SKM-1 (cell line): ENCODE results near the gene ATP4B.

Experiments
- DNase-seq: peaks from one replicate; lab custom pipeline; 2025; ENCODE audit not compliant: unreplicated experiment; lab: John Stamatoyannopoulos, UW

Gene ATP4B

DNA sequence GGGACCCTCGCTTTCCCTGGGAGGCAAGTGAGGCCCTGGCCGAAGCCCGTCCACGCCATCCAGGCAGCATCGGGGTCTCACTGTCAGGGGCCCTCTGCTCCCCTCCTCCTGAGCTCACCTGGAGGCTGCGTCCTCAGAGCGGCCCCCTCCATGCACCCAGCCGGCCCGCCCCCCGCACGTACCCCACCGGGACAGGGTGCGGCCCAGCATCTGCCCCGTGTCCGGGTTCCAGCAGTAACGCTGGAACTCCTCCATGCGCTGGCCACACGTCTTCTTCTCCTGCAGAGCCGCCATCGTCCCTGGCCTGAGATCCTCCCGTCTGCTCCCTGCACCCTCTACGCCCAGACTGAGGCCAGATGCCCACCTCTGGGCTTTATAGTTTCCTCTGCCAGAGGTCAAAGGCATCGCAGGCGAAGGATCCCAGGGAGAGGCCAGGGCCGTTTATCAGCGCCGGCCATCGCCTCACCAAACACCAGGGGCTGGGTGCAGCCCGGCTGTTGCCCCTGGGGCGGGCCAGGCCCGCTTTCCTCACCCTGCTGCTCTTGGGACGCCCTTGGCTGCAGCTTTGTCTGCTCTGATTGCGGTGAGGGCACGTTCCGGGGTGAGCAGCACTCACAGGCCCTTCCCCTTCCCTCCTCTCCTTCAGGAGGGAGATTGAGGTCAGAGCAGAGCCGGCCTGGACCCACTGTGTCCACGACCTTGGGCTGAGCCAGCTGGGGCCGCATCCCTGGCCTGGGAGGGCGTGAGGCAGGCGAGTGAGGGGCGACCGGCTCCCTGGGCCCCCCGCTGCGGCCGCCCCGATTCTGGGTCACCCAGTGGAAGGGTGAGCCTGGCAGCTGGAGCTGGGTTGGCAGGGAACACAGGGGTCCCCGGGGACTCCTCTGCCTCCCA lies at the start of gene ATP4B:
ATP4B (minus strand) TSS at position 348 of the 891 bp plus-strand sequence; CDS start at position 294, 54 bp downstream.
- no peak for DNase-seq

DNA sequence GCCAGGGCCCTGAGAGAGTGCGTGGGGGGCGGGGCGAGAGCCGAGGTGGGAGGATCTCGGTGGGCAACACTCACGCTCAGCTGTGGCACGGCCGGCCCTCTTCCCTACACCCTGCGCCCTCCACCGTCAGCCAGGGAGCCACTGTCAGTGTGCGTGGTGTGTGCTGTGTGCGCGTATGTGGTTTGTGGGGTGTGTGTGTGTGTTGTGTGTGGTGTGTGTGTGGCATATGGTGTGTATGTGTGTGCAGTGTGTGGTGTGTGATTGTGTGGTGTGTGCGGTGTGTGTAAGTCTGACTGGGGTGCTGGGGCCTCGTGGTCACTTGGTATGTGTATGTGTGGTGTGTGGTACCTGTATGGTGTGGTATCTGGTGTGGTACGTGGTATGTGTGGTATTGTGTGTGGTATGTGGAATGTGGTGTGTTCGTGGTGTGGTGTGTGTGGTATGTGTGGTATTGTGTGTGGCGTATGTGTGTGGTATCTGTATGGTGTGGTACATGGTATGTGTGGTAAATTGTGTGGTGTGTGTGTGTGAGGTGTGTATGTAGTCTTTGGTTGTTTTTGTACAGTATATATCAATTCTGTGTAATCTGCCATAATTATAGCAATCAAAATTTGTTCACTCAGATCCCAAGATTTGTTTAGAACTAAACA lies 14.1 kb upstream of the ATP4B start:
- DNase-seq: no peak

DNA sequence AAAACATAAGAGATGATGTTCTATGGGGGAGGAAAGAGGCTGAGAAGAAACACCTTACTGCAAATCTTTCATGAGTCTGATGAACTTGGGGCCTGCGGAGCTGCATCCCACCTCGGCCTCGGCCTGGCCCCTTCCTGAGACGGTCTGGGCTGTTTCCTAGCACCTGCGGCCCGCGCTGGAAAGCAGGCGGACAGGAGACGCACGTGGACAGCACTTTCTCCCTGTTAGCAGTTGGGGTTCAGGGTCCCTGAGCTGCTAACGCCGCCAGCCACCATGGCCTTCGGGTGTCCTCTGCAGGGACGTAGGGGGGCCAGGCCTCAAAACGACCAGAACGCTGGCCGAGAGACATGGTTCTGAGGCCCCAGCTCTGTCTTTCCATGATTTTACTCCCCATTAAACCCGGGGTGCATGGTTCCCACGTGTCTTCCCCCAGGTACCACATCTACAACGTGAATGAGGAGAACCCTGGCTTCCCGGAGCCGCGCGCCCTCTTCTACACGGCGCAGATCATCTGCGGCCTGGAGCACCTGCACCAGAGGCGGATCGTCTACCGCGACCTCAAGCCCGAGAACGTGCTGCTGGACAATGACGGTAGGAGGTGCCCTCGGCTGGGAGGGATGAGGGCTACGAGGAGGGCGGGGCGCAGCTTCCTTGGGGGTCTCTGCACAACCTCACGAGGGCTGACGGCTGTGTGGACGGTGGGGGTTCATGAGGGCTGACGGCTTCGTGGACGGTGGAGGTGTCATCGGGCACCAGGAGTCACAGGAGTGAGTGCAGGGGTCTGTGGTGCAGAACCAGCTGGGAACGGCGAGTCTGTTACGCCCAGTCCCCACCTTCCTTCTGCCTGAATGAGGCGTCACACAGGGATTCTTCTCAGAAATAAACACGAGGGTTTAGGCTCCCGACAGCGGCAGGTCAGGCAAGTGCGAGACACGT lies 13.3 kb upstream of the ATP4B start:
- no peak for DNase-seq

DNA sequence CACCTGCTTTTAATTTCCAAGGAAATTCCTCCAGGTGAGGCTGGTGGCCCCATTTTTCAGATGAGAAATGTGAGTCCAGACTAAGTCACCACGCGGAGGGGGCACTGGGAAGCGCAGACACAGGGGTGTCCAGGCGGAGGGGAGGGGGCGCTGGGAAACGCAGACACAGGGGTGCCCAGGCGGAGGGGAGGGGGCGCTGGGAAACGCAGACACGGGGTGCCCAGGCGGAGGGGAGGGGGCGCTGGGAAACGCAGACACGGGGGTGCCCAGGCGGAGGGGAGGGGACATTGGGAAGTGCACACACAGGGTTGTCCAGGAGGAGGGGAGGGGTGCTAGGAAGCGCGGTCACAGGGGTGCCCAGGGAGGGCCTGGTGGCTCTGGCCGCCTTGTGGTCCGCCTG lies 12.5 kb upstream of the ATP4B start:
- DNase-seq: no peak

DNA sequence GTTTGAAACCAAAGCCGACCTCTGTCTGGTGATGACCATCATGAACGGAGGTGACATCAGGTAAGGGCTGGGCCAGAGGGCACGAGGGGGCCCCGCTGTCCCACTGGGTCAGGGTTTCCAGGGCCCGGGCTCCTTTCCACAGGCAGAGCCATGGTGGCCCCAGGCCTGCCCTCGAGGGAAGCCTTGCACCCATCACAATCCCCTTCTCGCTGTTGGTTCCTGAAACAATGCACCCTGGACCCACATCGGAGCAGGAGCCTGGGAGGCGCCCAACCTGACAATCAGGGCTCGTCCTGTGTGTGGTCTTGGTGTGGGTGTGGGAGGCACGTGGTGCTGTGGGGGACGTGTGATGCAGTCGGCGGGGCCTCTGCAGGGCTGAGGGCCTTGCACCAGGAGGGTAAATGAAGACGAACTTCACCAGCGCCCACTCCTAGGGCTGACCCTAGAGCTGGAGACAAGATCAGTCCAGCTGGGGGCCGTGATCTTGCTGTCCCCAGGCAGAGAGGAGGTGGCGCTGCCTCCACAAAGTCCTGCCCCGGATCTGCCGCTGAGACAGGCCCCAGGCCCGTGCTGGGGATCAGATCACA lies 11.8 kb upstream of the ATP4B start:
- no peak for DNase-seq

DNA sequence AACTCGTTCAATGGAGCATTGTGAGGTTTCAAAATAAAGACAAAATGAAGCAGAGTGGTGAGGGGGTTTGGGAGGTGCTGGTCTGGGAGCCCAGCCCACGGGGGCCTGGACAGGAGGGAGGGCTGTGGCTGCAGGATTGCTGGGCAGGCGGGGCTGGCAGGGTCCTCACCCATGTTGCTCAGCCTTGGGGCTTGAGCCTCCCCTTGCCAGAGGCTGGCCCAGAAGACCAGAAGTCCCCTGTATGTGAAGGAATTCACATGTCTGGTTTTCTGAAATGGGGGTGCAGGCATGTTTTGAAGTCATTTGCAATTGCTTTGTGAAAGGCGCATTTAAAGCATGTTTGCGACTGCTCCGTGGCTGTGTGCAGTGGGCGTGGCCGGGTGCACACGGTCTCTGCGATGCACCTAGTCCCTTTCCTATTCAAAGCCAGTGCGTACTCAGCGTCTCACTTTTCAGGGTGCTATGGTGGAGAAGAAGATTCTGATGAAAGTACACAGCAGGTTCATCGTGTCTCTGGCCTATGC lies 11.3 kb upstream of the ATP4B start:
- no peak for DNase-seq

DNA sequence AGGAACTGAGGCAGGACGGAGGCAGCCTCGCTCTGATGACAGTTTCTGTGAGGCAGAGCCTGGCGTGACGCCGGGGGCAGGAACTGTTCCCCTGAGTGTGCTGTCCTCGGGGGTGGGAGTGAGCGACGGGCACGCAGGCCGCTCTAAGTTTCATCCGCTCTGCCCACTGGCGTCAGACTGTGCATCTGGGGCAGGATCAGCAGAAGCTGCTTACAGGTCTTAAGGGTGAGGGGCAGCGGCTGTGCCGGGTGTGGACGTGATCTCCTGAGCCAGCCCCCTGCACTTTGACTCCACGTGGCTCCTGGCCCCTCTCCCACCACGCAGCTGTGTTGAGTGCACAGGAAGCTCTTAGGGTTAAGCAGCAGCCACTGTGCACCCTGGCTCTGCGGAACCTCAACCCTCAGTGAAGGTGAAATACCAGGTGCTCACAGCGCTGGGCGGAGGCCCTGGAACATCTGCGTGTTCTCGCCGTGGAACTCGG lies 10.5 kb upstream of the ATP4B start:
- DNase-seq: no peak

DNA sequence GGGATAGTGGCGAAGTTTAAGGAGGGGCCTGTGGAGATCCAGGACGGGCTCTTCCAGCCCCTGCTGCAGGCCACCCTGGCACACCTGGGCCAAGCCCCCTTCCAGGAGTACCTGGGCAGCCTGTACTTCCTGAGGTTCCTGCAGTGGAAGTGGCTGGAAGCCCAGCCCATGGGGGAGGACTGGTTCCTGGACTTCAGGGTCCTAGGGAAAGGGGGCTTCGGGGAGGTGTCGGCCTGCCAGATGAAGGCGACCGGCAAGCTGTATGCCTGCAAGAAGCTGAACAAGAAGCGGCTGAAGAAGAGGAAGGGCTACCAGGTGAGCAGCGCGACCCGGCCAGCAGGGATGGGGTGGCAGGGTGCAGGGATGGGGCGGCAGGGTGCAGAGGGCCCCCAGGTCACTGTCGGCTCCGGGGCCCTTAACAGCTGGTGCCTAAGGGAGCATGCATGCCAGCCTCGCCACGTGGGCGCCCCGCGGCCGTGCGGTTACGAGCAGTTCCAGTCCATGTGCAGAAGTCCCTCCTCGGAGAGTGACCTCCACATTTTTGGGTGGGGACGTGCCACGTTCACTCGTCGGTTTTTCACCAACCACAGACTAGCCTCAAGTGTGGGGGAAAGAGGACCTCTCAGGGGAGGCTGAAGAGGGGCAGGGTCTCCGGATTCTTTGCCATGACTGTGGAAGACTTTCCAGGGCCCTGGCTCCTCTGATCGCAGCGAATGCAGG lies 9.9 kb upstream of the ATP4B start:
- no peak for DNase-seq

DNA sequence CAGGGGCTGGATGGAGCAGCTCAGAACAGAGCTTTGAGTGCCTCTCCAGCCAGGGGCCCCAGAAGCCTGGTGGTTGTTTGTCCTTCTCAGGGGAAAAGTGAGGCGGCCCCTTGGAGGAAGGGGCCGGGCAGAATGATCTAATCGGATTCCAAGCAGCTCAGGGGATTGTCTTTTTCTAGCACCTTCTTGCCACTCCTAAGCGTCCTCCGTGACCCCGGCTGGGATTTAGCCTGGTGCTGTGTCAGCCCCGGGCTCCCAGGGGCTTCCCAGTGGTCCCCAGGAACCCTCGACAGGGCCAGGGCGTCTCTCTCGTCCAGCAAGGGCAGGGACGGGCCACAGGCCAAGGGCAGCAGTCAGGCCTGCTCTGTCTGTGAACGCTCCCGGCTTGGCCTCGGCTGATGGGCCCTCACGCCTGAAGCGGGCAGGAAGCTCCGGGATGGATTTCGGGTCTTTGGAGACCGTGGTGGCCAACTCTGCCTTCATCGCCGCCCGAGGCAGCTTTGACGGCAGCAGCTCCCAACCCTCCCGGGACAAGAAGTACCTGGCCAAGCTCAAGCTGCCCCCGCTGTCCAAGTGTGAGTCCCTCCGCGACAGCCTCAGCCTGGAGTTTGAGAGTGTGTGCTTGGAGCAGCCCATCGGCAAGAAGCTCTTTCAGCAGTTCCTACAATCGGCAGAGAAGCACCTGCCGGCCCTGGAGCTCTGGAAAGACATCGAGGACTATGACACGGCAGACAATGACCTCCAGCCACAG lies 9.1 kb upstream of the ATP4B start, which contains the start of gene GRK1:
GRK1 (plus strand) TSS at position 269 of the 751 bp plus-strand sequence; CDS start at position 437, 168 bp downstream.
- no peak for DNase-seq

DNA sequence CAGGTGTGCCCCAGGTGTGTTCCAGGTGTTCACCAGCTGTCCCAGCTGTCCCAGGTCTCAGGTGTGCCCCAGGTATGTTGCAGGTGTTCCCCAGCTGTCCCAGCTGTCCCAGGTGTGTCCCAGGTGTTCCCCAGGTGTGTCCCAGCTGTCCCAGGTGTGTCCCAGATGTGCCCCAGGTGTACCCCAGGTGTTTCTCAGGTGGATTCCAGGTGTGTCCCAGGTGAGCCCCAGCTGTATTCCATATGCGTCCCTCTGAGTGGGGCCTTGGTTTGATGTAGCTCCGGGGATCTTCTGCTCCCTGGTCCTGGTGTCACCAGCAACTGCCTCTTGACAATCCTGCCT lies 8.3 kb upstream of the ATP4B start:
- no peak for DNase-seq

DNA sequence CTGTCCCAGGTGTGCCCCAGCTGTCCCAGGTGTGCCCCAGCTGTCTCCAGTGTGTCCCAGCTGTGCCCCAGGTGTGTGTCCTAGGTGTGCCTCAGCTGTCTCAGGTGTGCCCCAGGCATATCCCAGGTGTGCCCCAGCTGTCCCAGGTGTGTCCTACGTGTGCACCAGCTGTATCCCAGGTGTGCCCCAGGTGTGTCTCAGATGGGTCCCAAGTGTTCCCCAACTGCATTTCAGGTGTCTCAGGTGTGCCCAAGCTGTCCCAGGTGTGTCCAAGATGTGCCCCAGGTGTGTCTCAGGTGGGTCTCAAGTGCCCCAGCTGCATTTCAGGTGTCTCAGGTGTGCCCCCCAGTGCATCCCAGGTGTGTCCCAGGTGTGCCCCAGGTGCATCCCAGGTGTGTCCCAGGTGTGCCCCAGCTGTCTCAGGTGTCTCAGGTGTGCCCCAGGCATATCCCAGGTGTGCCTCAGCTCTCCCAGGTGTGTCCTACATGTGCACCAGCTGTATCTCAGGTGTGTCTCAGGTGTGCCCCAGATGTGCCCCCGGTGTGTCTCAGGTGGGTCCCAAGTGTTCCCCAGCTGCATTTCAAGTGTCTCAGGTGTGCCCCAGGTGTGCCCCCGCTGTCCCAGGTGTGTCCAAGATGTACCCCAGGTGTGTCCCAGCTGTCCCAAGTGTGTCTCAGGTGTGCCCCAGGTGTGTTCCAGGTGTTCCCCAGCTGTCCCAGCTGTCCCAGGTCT lies 7.8 kb upstream of the ATP4B start:
- DNase-seq: no peak

DNA sequence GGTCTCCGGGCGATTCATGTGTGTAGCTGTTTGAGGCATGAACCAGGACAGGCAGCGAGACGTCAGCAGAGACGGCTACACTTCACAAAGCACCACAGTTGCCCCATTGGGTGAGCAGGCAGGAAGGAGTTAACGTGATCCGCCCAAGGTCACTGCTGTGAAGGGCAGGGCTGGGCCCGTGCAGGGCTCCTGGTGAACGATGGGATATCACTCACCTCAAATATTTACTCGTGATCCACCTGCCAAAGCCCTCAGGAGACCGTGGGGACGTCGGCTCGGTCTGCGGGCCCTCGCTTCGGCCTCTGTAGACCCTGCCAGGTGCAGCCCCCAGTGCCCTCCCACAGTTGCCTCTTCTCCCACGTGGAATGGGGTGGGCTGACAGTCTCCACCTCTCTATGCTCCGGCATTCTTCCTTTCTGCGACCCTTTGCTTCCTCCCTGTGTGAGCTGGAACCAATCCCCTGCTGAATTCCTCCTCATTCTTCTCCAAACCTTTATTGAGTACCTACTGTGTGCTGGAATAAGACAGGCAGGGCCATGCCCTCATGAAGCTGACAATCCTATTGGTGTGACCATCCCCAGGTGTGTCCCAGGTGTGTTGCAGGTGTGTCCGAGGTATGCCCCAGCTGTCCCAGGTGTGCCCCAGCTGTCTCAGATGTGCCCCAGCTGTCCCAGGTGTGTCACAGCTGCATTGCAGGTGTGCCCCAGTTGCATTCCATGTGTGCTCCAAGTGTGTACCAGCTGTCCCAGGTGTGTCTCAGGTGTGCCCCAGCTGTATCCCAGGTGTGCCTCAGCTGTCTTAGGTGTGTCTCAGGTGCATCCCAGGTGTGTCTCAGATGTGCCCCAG lies 7.0 kb upstream of the ATP4B start:
- no peak for DNase-seq

DNA sequence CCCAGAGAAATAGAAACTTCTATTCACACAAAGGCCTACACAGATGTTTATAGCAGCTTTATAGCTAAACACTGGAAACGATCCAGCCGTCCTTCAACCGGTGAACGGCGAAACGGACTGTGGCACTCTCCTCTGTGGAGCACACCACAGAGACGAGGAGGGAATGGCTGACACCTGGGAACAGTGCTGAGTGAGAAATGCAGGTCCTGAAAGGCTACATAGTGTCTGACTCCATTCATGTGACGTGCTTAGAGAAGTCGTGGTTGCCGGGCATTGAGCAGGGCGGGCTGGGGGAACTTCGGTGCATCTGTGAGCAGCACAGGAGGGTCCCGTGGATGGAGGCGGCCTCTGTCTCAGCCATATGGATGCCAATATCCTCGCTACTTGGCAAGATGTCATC lies 5.9 kb upstream of the ATP4B start:
- no peak for DNase-seq

DNA sequence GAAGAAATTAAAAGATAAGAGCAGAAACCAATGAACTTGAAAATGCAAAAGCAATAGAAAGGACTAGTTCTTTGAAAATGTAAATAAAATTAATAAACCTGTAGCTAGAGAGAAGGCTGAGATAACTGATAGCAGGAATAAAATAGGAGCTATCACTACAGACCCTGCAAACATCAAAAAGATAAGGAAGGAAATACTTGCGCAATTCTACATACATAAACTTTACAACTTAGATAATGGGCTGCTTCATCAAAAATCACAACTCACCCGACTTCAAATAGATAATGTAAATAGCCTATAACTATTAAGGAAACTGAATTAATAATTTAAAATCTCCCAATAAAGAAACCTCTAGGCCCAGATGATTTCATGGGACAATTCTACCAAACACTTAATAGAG lies 3.5 kb upstream of the ATP4B start:
- DNase-seq: no peak

DNA sequence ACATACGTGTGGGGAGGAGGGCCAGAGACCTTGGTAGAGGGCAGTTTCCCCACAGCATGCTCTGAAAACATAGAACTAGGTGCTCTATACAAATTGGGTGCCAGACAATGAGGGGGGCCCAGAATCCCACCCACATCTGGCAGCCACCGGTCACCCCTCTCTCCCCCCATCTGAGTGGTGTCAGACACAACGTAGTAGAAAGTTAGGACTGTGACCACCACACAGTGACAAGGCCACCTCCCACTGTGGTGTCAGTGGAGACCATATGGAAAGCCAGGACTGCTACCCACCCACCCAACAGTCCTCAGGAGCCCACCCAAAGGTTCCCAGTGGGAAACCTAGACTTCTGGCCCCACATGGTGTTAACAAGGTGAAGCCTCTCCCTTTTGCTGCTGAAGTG lies 2.1 kb upstream of the ATP4B start:
- no peak for DNase-seq

DNA sequence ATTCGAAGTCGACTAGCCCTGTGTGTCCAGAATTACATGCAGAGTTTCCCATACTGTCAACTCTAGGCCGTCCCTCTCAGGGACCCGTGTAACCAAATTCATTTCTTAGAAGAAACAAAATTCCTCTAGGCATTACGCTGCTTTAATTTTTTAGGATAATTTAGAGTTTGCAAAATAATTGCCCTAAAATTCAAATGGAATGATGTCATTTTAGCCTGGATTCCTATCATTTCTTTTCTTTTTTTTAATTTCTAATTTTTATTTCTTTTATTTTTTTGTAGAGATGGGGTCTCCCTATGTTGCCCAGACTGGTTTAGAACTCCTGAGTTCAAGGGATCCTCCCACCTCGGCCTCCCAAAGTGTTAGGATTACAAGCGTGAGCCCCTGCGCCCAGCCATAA lies 1.3 kb upstream of the ATP4B start:
- no peak for DNase-seq

DNA sequence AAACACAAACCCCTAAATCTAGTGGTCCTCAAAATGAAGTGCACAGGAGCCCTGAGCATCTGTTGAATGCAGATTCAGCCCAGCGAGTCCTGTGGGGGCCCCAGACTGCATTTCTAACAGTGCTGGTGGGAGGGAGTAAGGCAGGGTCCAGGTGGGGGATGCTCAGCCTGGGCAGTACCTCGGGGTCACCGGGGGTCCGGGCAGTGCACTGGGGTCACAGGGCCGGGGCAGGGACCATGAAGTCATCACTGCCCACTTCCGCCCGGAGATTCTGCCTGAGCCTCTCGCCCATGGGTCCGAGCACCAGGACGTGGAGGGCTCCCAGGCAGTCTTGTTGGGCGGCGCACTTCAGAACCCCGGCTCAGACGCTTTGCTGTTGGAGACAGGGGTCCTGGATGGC lies 838 bp upstream of the ATP4B start:
- DNase-seq: no peak
